H1 (cell line): ENCODE measurements around the gene KCTD3. TPM values are rescaled to one million over a fixed set of nuclear protein-coding genes. Genes with fewer than 3 reads are reported as not detected.

Experiments used
- CHD7 ChIP-seq: fragments of 300-600 bp; sonication (generic); IDR thresholded peaks from 2 replicates; pipeline ENCODE4 v1.7.1; 2012; ENCODE audit warnings: low read length, moderate library complexity, mild to moderate bottlenecking, inconsistent platforms; ENCODE audit not compliant: insufficient replicate concordance
- polyA plus RNA-seq, 7 experiments: library from polyadenylated mRNA; depleted of rRNA in 3 of 7; stranded (reverse) in 5 of 7; unstranded in 2 of 7; fragments of >200 nt in 5 of 7; fragments of 200-250 nt in 2 of 7; gene quantifications; 1 replicate in 5 of 7; 2 replicates in 1 of 7; 4 replicates in 1 of 7; pipeline versions ENCODE4 v1.2.1 to v1.2.3, GENCODE V29; 2011 to 2013; ENCODE audit warnings: missing spikeins in 2 of 7, mixed read lengths in 2 of 7
- total RNA-seq: library from RNA; stranded (reverse); fragmentation: NEBNext Ultra II Directional; extraction: Animal tissue kit (Norgen Biotek cat#: 25700); gene quantifications from 2 replicates; pipeline ENCODE4 v1.2.1, GENCODE V29; 2021

The KCTD3 gene
- total and polyA plus RNA-seq, 2 of the 8 experiments (the other 6 are each of a cell fraction or from before 2014, with no cell fraction given) = 43.0 to 55.6 TPM

GRCh38 chr1:215661033-215661432 is 93.9 kb downstream of the KCTD3 start (continued):
- no peak for TF ChIP-seq CHD7
